Hematopoietic multipotent progenitor cell treated with erythropoietin and hydrocortisone succinate and interleukin-3 and kit ligand, for 4 days (in vitro differentiated cells): ENCODE measurements around the gene SLC17A6.

Experiments used
- DNase-seq: peaks from one replicate; pipeline ENCODE4 v3.0.0-alpha.2; 2015

Gene SLC17A6

GRCh38 chr11:22337596-22338485 lies at the start of gene SLC17A6:
Gene SLC17A6 (plus strand): TSS chr11:22338381. CDS start chr11:22338534, 153 bp downstream.
- peak; percentile 82 for DNase-seq

DNA sequence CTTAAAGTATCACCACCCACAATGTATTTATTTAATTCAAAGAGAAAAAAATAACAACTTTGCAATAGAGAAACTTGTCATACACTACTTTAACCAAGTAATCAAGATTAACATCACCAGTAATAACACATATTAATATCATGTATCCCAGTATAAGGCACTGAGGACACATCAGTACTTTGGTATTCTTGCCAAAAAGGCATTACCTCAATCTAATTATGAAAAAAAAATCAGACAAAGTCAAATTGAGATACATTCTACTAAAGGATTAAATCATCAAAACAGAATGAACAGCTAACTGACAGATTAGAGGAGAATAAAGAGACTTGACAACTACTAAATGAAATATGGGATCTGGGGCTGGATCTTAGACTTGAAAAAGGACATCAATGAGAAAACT lies 35.8 kb upstream of the SLC17A6 start:
- DNase-seq = no peak

- DNase-seq = peak; percentile 70
These were observed 33.7 kb upstream of the SLC17A6 start for GRCh38 chr11:22304337-22304961.

DNA sequence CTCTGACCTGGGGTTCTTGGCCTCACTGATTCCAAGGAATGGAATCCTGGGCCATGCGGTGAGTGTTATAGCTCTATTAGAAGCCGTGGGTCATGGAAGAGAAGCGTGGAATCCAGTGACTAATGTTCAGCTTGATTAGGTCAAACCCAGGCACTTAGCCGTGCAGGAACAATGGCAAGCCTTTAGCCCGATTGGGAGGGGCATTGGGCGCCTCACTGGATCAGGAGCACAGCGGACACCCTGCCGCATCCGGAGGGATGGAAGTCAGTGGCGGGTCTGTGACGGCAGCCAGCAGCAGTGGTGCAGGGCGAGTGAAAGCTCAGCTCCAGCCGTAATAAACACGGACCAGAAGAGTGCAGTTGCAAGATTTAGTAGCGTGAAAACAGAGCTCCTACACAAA lies 20.5 kb upstream of the SLC17A6 start:
- DNase-seq = no peak

GRCh38 chr11:22331771-22332170 lies 6.4 kb upstream of the SLC17A6 start:
- no peak for DNase-seq

- no peak for DNase-seq
These were observed 1.6 kb upstream of the SLC17A6 start for GRCh38 chr11:22336587-22336986.

- no peak for DNase-seq
These were observed 1.4 kb downstream of the SLC17A6 start for GRCh38 chr11:22339611-22340010.

GRCh38 chr11:22340235-22340634 lies 2.1 kb downstream of the SLC17A6 start:
- no peak for DNase-seq

GRCh38 chr11:22340701-22341587 lies 2.8 kb downstream of the SLC17A6 start:
- no peak for DNase-seq

- no peak for DNase-seq
These were observed 3.4 kb downstream of the SLC17A6 start for GRCh38 chr11:22341588-22341931.

DNA sequence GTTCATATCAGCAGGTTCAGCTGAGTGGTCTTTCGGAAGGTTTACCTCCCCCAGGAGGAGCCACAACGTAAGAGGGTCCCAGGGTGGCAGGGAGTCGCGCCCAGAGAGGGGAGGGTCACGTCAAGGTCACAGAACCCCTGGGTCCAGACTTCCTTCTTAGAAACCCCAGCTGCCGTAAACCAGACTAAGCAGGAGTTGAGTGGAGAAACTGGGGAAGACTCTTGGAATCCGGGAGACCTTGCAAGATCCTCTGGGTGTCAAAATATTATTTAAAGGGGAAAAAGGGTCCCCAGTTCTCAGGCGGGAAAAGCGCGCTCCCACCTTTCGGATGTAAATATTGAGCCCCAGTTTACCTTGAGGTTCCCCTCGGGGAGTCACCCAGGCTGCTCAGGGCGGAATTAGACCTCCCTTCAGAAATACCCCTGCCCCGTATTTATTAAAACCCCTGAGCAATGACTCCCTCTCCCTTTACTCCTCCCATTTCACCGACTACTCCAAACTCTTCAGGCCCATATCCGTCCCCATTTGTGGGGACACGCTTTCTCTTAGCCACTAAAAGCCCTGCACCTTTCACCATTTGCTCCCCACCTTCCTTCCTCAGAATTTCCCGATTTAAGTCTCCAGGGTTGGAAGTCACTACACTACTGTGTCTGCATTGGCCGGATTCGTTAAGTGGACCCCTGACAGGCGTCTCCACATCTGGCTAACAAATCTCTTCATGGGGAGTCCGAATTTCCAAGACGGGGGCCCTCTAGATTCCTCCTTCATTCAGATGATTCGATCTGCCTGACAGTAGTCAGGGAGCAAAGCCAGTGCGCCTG lies 4.2 kb downstream of the SLC17A6 start:
- DNase-seq = no peak

GRCh38 chr11:22343032-22343324 lies 4.8 kb downstream of the SLC17A6 start:
- DNase-seq = no peak

GRCh38 chr11:22343371-22344032 lies 5.3 kb downstream of the SLC17A6 start:
- no peak for DNase-seq

DNA sequence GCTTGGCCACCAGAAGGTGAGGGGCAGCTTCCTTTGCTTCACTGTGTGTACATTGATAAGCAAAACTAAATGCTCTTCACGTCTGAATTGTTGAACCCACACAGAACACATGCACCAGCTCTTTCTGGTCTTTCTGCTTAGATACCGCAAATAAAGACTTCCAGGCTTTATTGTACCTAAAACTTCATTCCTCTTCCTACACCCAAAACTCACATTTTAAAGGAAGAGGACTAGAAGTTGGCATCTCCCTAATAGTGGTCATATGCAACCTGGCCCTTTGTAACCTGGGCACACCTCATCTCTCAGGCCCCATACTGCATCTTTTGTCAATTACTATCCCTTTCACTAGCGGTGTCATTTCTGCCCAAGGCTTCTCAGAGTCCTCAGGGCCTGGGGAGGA lies 5.9 kb downstream of the SLC17A6 start:
- DNase-seq = no peak

GRCh38 chr11:22346282-22346681 lies 8.1 kb downstream of the SLC17A6 start:
- no peak for DNase-seq

GRCh38 chr11:22347857-22348487 lies 9.8 kb downstream of the SLC17A6 start:
- no peak for DNase-seq

- DNase-seq = no peak
These were observed 11.3 kb downstream of the SLC17A6 start for GRCh38 chr11:22349491-22349890.

DNA sequence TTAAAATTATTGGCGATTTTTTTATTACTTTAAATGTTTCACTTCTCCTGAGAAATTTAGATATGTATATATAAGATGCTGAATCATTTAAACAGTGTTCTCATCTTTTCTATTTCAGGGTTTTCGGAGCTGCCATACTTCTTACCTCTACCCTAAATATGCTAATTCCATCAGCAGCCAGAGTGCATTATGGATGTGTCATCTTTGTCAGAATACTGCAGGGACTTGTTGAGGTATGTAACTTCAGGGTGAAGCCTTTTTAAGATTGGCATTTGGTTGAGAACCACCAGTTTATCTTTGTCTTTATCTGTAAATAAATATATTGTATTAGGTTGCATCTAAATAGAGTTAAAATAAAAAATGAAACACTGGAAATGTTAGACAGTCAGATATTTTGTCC lies 21.1 kb downstream of the SLC17A6 start:
- DNase-seq = no peak

DNA sequence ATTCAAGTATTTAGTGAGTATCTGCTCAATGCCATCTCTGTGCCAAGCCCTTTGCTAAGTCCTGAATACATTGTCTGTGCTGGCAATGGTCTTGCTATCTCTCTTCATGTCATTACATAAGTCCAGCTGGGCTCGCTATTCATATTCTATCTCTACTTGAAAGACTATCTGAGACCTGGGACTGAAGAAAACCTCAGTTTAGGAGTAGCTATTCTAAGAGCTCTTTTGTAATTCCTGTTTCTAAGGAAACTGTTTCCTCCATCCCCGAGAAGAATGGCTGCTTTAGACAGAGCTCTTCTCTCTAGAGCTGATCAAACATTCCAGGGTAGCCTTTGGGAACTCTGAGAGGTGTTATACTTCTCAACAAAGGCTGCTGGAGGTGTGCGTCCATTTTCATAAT lies 33.0 kb downstream of the SLC17A6 start:
- no peak for DNase-seq

DNA sequence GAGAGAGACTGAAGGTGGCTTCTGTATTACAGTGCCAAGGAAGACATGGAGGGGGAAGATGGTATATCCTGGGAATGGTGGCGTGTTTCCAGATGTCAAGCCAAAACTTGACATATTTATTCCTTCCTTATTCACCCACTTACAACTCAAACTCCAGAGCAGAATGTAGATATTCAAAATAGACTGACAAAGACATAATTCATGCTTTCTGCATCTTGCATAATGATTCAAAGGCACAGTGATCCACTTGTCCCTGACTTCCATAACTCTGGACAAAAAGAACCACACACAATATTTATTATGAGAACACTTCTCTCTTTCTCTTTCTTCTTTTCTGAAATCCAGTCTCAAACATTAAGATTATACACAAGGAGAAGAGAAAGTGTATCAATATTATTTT lies 48.9 kb downstream of the SLC17A6 start:
- DNase-seq = no peak

GRCh38 chr11:22389526-22390282 lies 51.5 kb downstream of the SLC17A6 start:
- no peak for DNase-seq
